ENCODE measurements around the gene RAB33B.

Gene RAB33B

DNA sequence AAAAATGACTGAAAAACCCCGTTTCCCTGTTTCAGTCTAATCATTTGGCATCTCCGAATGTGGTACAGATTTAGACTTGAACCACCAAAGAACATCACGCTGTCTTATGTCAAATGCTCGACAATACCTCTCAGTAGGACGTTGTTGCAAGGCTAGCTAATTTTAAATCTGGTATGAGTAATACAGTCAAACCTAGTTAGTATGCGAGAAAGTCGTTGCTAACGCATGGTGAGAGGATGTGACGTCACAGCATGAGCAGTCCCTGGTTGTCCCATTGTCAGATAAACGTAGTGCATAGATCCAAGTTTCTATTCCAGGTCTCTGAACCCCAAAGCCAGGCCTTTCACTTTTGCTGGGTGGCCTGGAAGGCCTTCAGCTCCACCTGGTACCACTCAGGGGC is 57.4 kb downstream of the RAB33B start:
- no peak for DNase-seq

- DNase-seq, result no peak
These were observed 60.6 kb downstream of the RAB33B start for GRCh38 chr4:139514382-139515059.

- no peak for DNase-seq
These were observed 61.6 kb downstream of the RAB33B start for GRCh38 chr4:139515531-139515958.

DNA sequence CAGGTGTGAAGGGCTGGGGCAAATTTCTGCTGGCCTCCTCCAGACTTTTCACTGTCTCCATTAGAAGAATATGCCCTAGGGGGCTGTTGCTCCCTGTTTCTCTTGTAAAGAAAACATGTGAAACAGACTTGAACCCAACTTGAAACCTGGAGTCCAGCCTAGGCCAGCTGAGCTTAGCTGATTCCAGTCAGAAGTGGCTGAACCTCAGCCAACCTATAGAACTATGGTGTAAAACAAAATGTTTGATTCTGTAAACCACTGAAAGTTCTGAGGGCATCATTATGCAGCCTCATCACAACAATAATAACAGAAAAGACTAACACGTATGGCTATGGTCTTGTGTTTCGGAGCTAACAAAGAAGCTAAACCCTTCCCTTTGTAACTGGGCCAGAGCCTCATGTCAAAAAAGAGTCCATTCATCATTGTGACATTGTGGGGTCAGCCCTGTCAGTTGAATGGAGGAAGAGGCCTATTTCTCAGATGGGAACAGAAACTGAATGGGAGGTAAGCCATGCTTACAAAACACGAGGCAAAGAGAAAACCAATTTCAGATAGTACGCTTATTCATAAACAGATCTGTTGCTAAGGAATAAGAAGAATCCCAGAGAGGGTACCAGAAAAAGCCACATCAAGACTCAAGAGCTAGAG is 68.0 kb downstream of the RAB33B start:
- DNase-seq, result no peak

DNA sequence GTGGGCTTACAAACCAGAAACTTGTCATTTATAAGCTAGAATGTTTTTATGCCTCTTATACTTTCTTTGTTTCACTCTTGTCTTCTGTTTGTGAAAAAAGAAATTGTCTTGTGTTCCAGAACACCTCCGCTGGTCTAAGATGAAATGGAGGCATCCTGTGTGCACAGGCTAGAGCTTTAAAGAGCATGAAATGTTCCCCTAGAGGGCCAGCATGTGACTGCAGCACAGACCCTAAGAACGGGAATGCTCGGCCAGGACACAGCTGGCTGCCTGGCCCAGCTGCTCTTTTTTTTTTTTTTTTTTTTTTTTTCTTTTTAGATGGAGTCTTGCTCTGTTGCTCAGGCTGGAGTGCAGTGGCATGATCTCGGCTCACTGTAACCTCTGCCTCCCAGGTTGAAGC is 68.5 kb downstream of the RAB33B start:
- no peak for DNase-seq

GRCh38 chr4:139523076-139523475 is 69.2 kb downstream of the RAB33B start:
- no peak for DNase-seq

GRCh38 chr4:139524062-139524631 is 70.2 kb downstream of the RAB33B start:
- no peak for DNase-seq

GRCh38 chr4:139525414-139525813 is 71.5 kb downstream of the RAB33B start:
- no peak for DNase-seq

All from NCI-H1417 treated with DMSO at 0.1 percent for 48 hours (cell line).